GM13977 (cell line): ENCODE data around the gene HDDC2.

Experiments used
- DNase-seq: peaks from one replicate; pipeline ENCODE4 v3.0.0; 2012; ENCODE audit warnings: low spot score
- in situ Hi-C: fragments of 300-500 bp; cut with MboI; formaldehyde crosslinking; loops from one replicate; pipeline ENCODE4 v1.12.0; 2022; ENCODE audit warnings: low sequenced_read_pairs, low pct_unique_long_range_greater_than_20kb, mixed read lengths, inconsistent platforms; ENCODE audit not compliant: unreplicated experiment
- TF ChIP-seq, protein P1 (sequence below): IDR thresholded peaks from 2 replicates; pipeline ENCODE4 v1.5.1; 2012; ENCODE audit warnings: mild to moderate bottlenecking, control low read depth; ENCODE audit not compliant: insufficient read depth; ENCODE audit errors: extremely low read depth, missing control alignments

HDDC2 gene

DNA sequence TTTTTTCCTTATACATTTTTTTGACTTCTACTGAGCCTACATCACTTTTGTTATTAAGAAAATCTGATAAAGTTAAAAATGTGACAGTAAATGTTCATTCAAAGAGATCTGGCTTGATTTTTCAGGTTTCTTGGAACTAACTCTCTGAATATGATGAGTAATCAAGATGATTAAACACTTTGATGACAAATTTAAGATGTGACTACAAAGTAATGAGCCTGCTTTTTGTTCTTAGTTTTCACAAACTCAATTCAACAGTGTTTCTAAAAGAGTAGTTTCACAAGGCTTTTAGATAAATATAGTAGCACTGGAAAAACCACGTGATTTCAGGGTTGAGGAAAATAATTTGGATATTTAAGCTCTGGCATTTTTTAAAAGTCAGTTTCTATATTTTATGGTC, 37.9 kb upstream of the HDDC2 start:
- in situ Hi-C loops: no loop called here
- no peak for DNase-seq
- TF ChIP-seq, protein P1, sequence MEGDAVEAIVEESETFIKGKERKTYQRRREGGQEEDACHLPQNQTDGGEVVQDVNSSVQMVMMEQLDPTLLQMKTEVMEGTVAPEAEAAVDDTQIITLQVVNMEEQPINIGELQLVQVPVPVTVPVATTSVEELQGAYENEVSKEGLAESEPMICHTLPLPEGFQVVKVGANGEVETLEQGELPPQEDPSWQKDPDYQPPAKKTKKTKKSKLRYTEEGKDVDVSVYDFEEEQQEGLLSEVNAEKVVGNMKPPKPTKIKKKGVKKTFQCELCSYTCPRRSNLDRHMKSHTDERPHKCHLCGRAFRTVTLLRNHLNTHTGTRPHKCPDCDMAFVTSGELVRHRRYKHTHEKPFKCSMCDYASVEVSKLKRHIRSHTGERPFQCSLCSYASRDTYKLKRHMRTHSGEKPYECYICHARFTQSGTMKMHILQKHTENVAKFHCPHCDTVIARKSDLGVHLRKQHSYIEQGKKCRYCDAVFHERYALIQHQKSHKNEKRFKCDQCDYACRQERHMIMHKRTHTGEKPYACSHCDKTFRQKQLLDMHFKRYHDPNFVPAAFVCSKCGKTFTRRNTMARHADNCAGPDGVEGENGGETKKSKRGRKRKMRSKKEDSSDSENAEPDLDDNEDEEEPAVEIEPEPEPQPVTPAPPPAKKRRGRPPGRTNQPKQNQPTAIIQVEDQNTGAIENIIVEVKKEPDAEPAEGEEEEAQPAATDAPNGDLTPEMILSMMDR: no peak

DNA sequence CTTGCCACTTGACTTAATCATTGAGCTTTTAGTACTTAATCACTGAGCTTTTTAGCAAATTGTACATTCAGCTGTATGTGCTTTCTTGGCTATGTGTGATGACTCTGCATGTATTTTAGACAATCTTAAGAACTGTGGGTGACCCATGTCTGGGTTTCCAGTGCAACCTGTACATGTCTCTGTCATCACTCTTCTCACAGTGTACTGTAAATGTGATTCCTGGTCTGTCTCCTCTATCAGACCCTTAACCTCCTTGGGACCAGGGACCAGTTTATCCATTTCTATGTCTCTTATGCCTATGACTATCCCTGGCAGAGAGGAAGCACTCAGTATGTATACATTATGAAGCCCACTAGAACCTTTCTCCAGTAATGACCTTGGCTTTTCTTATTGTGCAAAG, 36.6 kb upstream of the HDDC2 start:
- TF ChIP-seq, protein P1: no peak

DNA sequence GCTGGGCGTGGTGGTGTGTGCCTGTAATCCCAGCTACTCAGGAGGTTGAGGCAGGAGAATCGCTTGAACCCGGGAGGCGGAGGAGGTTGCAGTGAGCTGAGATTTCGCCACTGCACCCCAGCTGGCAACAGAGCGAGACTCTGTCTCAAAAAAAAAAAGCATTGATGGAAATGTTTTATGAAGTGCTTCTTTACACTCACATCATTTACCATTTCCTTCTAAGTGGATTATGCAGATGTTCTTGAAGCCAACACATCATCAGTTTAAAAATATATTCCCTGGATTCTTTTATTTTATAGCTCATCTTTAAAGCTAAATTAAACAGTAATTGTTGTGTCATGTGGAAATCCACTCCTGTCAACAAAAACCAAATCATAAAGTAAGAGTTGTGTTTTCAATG, 35.9 kb upstream of the HDDC2 start:
- in situ Hi-C loops: no loop called here
- DNase-seq: no peak
- TF ChIP-seq, protein P1: no peak

More for the DNA sequence above, 36.6 kb upstream of the HDDC2 start:
- in situ Hi-C loops: no loop called here
- DNase-seq: no peak

DNA sequence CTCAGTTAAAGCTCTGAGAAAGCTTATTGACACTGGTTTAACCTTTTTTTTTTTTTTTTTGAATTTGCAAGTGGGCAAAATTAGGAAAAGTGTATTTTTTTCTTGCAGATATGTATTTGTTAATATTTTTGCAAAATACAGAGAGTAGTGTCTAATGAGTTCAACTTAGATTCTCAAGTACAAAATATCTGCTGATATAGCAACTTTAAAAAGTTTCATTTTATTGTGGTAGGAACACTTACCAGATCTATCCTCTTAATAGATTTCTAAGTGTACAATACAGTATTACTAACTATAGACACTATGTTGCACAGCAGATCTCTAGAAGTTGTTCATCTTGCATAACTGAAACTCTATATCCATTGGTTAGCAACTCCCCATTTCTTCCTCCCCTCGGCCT, 30.9 kb upstream of the HDDC2 start:
- in situ Hi-C loops: no loop called here
- no peak for DNase-seq
- TF ChIP-seq, protein P1: no peak

DNA sequence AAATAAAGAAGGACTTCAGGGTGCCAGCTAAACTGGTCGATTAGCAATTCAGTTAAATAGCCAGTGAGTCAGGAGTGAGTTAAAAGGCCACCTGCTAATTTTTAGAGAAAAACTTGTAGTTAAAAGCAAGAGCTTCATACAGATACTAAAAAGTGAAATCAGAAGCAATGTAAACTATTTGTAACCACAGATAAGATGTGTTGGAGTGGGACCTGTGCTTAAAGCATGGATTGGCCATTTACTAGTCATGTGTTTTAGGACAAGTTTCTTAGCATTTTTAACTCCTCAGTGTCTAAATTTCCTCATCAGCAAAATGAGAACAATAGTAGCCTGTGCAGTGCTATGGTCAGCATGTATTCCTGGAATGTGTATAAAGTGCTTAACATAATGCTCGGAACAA, 23.8 kb upstream of the HDDC2 start:
- in situ Hi-C loops: no loop called here
- TF ChIP-seq, protein P1: no peak
- DNase-seq: no peak

DNA sequence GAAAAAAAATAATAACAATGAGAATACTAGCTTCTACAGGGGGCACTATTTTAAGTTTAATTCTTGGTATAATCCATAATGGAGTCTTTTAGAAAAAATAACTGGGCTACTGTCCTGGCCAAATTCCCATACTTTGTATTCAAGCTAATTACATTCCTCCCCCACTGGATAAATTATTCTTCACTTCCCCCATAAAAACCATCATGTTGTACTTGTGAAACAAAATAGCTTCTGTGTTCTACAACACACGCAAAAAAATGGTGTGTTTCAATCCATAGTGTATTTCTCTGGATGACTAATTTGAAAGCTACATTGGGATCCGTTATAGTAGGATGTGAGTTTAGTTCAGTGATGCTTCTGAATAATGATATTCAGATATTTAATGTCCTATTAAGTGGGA, 21.6 kb upstream of the HDDC2 start:
- in situ Hi-C loops: loop anchor here (25.0 kb wide), 2 partner anchors 189 to 639 kb away; partner anchors contain the start of gene HINT3
- DNase-seq: no peak
- TF ChIP-seq, protein P1: no peak

DNA sequence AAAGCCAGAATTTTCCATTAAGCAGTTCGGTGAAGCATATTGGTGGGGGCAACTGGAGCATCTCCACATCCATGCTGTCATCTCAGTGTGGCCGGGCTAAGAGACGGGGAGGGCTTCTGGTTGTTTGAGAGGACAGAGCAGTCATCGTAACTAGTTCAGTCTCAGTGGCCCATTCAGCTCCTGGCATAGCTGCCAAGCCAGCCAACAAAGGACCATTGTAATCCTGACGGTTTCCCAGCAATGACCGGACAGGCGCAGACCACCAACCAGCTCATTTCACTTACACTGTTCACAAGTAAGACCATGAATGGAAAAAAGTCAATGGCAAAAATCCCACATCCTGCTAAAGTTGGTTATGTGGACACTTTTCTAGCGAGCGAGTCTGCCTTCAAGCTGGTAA, 14.9 kb upstream of the HDDC2 start:
- no peak for DNase-seq
- TF ChIP-seq, protein P1: no peak
- in situ Hi-C loops: loop anchor here (25.0 kb wide), 2 partner anchors 196 to 646 kb away; partner anchors contain the start of gene HINT3
